Aorta (tissue), 5 donors: ENCODE measurements around the gene NPAS2. TPM values are rescaled to one million over a fixed set of nuclear protein-coding genes. Genes with fewer than 3 reads are reported as not detected.

Experiments used
- ATAC-seq: fragments of 200-7000 bp; cut with Tn5 transposase; one replicate; pipeline ENCODE4 v1.9.1; 2022; ENCODE audit warnings: moderate library complexity; ENCODE audit not compliant: low FRiP score
- DNase-seq, 2 donors: peaks; one replicate each; pipeline ENCODE4 v3.0.0-alpha.2; 2020
- H3K27ac ChIP-seq, 2 donors: one replicate each; pipeline ENCODE4 v1.5.1; 2013; ENCODE audit warnings: low read length in 2 of 2, mild to moderate bottlenecking in 2 of 2, moderate library complexity in 2 of 2, control low read depth in 1 of 2, inconsistent platforms in 1 of 2, low read depth in 1 of 2
- H3K27me3 ChIP-seq, 2 donors: one replicate each; pipeline ENCODE4 v1.6.1; 2013; ENCODE audit warnings: control low read depth in 1 of 2, low read length in 1 of 2, mild to moderate bottlenecking in 1 of 2, moderate library complexity in 1 of 2; ENCODE audit not compliant: insufficient read depth in 2 of 2, control insufficient read depth in 1 of 2
- H3K36me3 ChIP-seq, 2 donors: one replicate each; pipeline ENCODE4 v1.6.1; 2013; ENCODE audit warnings: control low read depth in 1 of 2, low read length in 1 of 2, mild to moderate bottlenecking in 1 of 2; ENCODE audit not compliant: insufficient read depth in 2 of 2, control insufficient read depth in 1 of 2
- H3K4me1 ChIP-seq, 2 donors: one replicate each; pipeline ENCODE4 v1.6.1; 2013; ENCODE audit warnings: low read length in 2 of 2, control low read depth in 1 of 2, mild to moderate bottlenecking in 1 of 2, moderate library complexity in 1 of 2; ENCODE audit not compliant: insufficient read depth in 2 of 2, control insufficient read depth in 1 of 2
- H3K4me3 ChIP-seq, 2 donors: one replicate each; pipeline ENCODE4 v1.5.1; 2013; ENCODE audit warnings: low read length in 2 of 2, control low read depth in 1 of 2, mild to moderate bottlenecking in 1 of 2
- H3K9me3 ChIP-seq: one replicate; pipeline ENCODE4 v1.6.1; 2013; ENCODE audit warnings: mild to moderate bottlenecking, low read length; ENCODE audit not compliant: control insufficient read depth
- WGBS, 2 donors: extraction: QIAGEN DNeasy Blood & Tissue Kit; methylation state at CpG; one replicate each; pipeline ENCODE4 v1.1.7; 2013; 5-methylcytosine and 5-hydroxymethylcytosine counted together
- intact Hi-C, 2 donors: fragments of 100-400 bp; cut with DNase I; formaldehyde crosslinking; loops; one replicate each; pipeline versions ENCODE4 v1.14.2 to v1.15.0; 2022
- polyA plus RNA-seq, 2 donors: library from polyadenylated mRNA; stranded (reverse); fragments of 200-250 nt; gene quantifications; one replicate each; pipeline ENCODE4 v1.2.3, GENCODE V29; 2013
- total RNA-seq, 2 donors: library from RNA; stranded (reverse); fragmentation: NEBNext Ultra II Directional; extraction: Animal tissue kit (Norgen Biotek cat#: 25700); gene quantifications; one replicate each; pipeline ENCODE4 v1.2.1, GENCODE V29; 2021
- donor health status: healthy with polysubstance abuse.
- donor health status: Bipolar disorder and iron deficiency.
- donor health status: DM: no; HTN: no; CAD: no.
- donor health status: DM: no; HTN: no; CAD: no.
- donor health status: DM: yes; HTN: yes; CAD: no.

Gene NPAS2
- total and polyA plus RNA-seq, 4 donors = 7.8 to 42.0 (median 24.2) TPM

DNA sequence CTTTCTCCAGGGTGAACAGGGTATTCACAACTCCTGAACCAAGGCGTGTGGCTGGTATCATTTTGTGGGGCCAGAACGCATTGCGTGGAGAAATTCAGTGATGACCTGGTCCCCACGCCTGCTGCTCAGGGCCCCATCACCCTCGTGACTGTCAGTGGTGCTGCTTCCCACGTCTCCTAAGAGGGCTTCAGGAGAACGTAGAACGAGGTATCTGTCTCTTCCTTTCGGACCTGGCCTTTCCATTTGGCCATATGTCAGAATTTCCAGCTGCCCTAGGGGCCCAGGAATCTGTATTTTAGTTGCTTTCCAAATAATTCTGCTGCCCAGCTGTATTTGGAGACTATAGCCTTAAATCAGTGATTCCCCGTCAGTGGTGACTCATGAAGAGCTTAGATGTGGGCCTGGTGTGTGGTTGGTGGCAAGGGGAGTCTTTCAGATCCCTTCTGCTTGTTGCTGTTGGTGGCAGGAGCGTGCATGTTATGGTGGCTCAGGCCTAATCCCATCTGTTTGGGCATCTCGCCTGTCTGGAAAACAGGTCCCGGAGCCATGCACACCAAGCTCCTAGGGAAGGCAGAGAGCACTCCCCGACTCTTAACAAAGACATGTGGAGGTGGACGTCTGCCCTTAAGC is 56.4 kb downstream of the NPAS2 start:
- H3K4me3 ChIP-seq = no peak overlapping the region
- WGBS, 2 donors = 55 to 69% methylated on average over 15 of the region's 15 CpGs
- H3K27ac ChIP-seq = peak overlapping the region in 1 of 2 donors; percentile 28
- intact Hi-C loops = loop anchor here in 1 of 2 donors (5.0 kb wide), 3 partner anchors 54 to 134 kb away; partner anchors contain the start of gene NPAS2
- no peak for ATAC-seq
- no peaks in the 10 kb centered on the region for H3K36me3 ChIP-seq
- no peaks in the 10 kb centered on the region for H3K9me3 ChIP-seq
- no peaks in the 10 kb centered on the region for H3K27me3 ChIP-seq
- no peak for DNase-seq
- peaks cover 0 to 2% of the 10 kb centered on the region in 2 donors for H3K4me1 ChIP-seq

GRCh38 chr2:100877555-100877954 is 57.6 kb downstream of the NPAS2 start:
- ATAC-seq (no peak), DNase-seq (no peak)
- Histone ChIP-seq H3K4me3 (no peak overlapping the region), H3K27me3 (no peaks in the 10 kb centered on the region), H3K4me1 (peaks cover 0 to 2% of the 10 kb centered on the region in 2 donors), H3K9me3 (no peaks in the 10 kb centered on the region), H3K27ac (peak overlapping the region in 1 of 2 donors; percentile 47), H3K36me3 (no peaks in the 10 kb centered on the region)
- 28 to 36% methylated on average over 5 of the region's 5 CpGs for WGBS, 2 donors
- intact Hi-C loops = loop anchor here in 1 of 2 donors (5.0 kb wide), 3 partner anchors 55 to 135 kb away; partner anchors contain the start of gene NPAS2

DNA sequence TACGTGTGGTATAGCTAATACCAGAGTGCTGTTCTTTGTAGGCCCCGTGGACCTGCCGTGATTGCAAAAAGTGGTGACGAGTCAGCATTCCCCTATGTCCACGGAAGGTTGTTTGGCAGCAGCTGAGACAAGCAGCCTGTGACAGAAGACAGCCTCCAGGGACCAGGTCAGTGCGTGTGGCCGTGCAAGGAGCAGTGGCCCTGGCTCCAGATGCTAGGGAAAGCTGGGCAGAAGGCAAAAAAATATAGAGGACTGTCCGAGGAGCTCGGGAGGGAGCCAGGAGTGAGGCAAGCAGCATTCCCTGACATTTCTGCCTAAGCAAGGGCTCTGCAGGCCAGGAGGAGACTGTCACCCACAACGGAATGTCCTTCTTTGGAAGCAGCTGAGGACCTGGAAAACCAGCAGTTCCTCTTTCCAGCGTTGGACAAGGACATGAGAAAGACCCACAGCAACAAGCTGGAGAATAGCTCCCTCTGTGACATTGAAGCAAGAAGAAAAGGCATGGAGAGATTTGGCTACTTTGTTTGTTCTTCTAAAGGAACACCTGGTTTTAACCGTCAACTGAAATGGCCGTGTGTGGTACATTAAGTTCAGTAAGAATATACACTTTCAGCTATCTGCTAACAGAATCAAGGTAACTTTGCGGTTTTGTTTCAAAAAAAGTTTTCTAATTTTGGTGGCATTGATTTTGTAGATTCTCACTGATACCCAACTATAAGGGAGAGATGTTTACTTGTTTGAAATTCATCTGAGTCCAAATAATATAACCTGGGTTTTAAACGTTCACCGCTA is 58.3 kb downstream of the NPAS2 start:
- Histone ChIP-seq H3K27ac (peak overlapping the region in 1 of 2 donors; percentile 91), H3K36me3 (no peaks in the 10 kb centered on the region), H3K4me3 (no peak overlapping the region), H3K27me3 (no peaks in the 10 kb centered on the region), H3K9me3 (no peaks in the 10 kb centered on the region), H3K4me1 (peaks cover 0 to 2% of the 10 kb centered on the region in 2 donors)
- WGBS, 2 donors = 23 to 26% methylated on average over 16 of the region's 16 CpGs
- ATAC-seq (peak; percentile 54), DNase-seq (peak in 1 of 2 donors; percentile 64)
- intact Hi-C loops = loop anchor here in 1 of 2 donors (5.0 kb wide), 3 partner anchors 56 to 136 kb away; partner anchors contain the start of gene NPAS2

GRCh38 chr2:100879296-100879695 is 59.4 kb downstream of the NPAS2 start:
- WGBS, 2 donors = 2 to 8% methylated on average over 3 of the region's 3 CpGs
- intact Hi-C loops = loop anchor here in 1 of 2 donors (5.0 kb wide), 3 partner anchors 57 to 137 kb away; partner anchors contain the start of gene NPAS2

DNA sequence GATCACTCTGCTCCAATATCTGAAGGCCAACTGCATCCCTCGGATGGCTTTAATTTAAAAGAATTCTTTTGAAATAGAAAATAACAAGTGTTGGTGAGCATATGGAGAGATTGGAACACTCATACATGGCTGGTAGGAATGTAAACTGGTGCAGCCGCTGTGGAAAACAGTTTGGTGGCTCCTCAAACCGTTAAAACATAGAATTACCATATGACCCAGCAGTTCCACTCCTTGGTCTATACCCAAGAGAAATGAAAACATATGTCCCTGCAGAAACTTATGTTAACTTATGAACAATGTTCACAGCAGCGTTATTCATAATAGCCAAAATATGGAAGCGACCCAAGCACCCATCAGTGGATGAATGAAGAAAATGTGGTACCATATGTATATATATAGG is 60.1 kb downstream of the NPAS2 start:
- Histone ChIP-seq H3K27me3 (no peaks in the 10 kb centered on the region), H3K36me3 (no peaks in the 10 kb centered on the region), H3K4me3 (no peak overlapping the region), H3K27ac (no peak overlapping the region), H3K9me3 (no peaks in the 10 kb centered on the region), H3K4me1 (peaks cover 0 to 2% of the 10 kb centered on the region in 2 donors)
- DNase-seq (no peak), ATAC-seq (no peak)
- WGBS, 2 donors = 91 to 95% methylated on average over 5 of the region's 5 CpGs
- intact Hi-C loops = no loop called here

More at GRCh38 chr2:100879296-100879695, 59.4 kb downstream of the NPAS2 start:
- H3K27ac ChIP-seq = no peak overlapping the region
- DNase-seq (no peak), ATAC-seq (no peak)
- H3K4me3 ChIP-seq = no peak overlapping the region
- no peaks in the 10 kb centered on the region for H3K27me3 ChIP-seq
- peaks cover 0 to 2% of the 10 kb centered on the region in 2 donors for H3K4me1 ChIP-seq
- no peaks in the 10 kb centered on the region for H3K9me3 ChIP-seq
- H3K36me3 ChIP-seq = no peaks in the 10 kb centered on the region

- DNase-seq = no peak
- H3K4me1 ChIP-seq = peaks cover 0 to 2% of the 10 kb centered on the region in 2 donors
- H3K36me3 ChIP-seq = no peaks in the 10 kb centered on the region
- WGBS, 2 donors = 75% methylated on average over 7 of the region's 7 CpGs
- no peak overlapping the region for H3K27ac ChIP-seq
- intact Hi-C loops = no loop called here
- no peak overlapping the region for H3K4me3 ChIP-seq
- H3K27me3 ChIP-seq = no peaks in the 10 kb centered on the region
- ATAC-seq = no peak
- no peaks in the 10 kb centered on the region for H3K9me3 ChIP-seq
These were observed 60.8 kb downstream of the NPAS2 start for GRCh38 chr2:100880730-100881129.

DNA sequence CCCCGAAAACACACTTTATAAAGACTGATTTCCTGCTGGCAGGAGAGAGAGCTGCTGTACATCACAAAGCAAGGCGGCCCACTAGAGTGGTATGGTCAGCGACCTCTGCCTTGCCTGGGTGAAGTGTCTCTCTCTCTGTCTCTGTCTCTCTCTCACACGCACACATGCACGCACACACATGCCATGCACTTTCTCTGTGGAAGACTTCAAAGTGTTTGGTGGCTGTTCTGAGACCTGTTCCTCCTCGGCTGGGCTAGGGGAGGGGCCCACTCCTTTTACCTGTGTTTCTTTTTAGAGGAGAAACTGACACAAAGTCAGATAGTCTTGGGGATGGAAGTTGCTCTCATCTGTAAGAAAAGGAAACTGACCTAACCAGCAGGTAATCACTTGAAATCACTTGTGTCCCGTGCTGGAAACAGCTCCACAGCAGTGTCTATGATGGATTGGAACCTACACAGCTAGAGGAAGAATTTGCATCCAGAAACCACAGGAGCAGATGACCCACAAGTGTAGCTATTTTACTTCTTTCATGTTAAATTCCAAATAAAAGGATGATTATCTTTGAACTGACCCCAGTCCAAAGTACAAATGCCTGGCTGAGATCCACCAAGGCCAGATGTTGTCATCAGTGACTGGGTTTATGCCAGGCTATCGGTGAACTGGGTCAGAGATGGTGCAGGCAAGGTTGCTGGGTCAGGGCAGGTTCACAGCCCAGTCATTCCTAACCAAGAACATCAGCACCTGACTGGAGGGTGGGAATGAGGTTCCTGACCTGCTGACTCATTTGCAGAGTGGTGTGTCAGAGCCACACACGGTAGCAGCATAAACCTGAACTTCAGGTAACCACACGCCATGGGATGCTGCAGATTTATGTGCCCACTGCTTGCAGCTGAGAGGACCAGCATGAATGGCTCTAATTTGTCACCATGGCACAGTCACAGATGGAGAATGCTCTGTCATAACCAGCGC is 63.0 kb downstream of the NPAS2 start:
- DNase-seq (no peak), ATAC-seq (no peak)
- H3K4me3 ChIP-seq = no peak overlapping the region
- H3K27me3 ChIP-seq = no peaks in the 10 kb centered on the region
- H3K4me1 ChIP-seq = no peaks in the 10 kb centered on the region
- H3K9me3 ChIP-seq = no peaks in the 10 kb centered on the region
- WGBS, 2 donors = 76 to 79% methylated on average over 11 of the region's 11 CpGs
- intact Hi-C loops = no loop called here
- no peak overlapping the region for H3K27ac ChIP-seq
- no peaks in the 10 kb centered on the region for H3K36me3 ChIP-seq

DNA sequence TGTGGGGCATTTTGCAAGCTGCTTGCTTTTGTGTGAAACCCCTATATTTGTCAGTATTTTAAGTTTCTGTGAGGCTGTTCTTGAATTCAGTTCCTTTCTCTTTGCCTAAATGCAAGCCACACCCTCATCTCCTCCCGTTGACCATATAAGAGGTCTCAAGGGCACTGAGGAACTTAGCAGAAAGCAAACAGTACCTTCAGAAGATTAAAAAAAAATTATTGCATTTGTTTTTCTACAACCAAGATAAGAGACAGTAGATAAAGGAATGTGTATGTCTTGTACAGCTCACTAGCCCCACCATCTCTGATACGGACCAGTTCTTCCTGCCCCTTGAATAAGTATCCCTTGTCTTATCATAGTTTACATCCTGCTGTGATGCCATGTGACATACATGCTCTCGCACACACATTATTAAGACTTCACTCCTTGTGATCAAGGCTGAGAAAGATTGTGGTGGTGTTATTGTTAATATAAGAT is 64.2 kb downstream of the NPAS2 start:
- DNase-seq (no peak), ATAC-seq (no peak)
- intact Hi-C loops = no loop called here
- no peaks in the 10 kb centered on the region for H3K27me3 ChIP-seq
- no peak overlapping the region for H3K4me3 ChIP-seq
- no peaks in the 10 kb centered on the region for H3K9me3 ChIP-seq
- no peak overlapping the region for H3K27ac ChIP-seq
- 47 to 60% methylated on average over 3 of the region's 3 CpGs for WGBS, 2 donors
- H3K36me3 ChIP-seq = no peaks in the 10 kb centered on the region
- H3K4me1 ChIP-seq = no peaks in the 10 kb centered on the region
